OCI-LY3 (cell line): ENCODE results near the gene INSRR.

Experiments
- H2AFZ ChIP-seq: fragments of 200-600, 300-600 bp; shearing (Covaris generic); 2 replicates; pipeline ENCODE4 v1.6.0; 2014; ENCODE audit warnings: antibody characterized with exemption, low read depth, low read length
- H3K27ac ChIP-seq: fragments of 200-600, 300-600 bp; sonication (generic); 2 replicates; pipeline ENCODE4 v1.5.1; 2014; ENCODE audit warnings: mild to moderate bottlenecking, low read length, moderate library complexity, mixed read lengths
- H3K27me3 ChIP-seq: fragments of 200-600, 300-600 bp; sonication (generic); 2 replicates; pipeline ENCODE4 v1.6.1; 2014; ENCODE audit warnings: low read depth, low read length, mixed read lengths
- H3K36me3 ChIP-seq: fragments of 200-600, 300-600 bp; sonication (generic); replicated peaks from 2 replicates; pipeline ENCODE3; 2014; ENCODE audit warnings: low read depth, low read length, mixed read lengths
- H3K4me1 ChIP-seq: fragments of 300-600, 200-600 bp; sonication (generic); 2 replicates; pipeline ENCODE4 v1.6.1; 2014; ENCODE audit warnings: low read length, mixed read lengths
- H3K4me2 ChIP-seq: fragments of 200-600, 300-600 bp; sonication (generic); 2 replicates; pipeline ENCODE4 v1.6.1; 2014; ENCODE audit warnings: low read length, mixed read lengths
- H3K4me3 ChIP-seq: fragments of 300-600, 200-600 bp; sonication (generic); 2 replicates; pipeline ENCODE4 v1.5.1; 2014; ENCODE audit warnings: antibody characterized with exemption, mild to moderate bottlenecking, low read length, moderate library complexity
- H3K79me2 ChIP-seq: fragments of 300-600, 200-600 bp; shearing (Covaris generic); 2 replicates; pipeline ENCODE4 v1.6.1; 2014; ENCODE audit warnings: mild to moderate bottlenecking, low read length, mixed read lengths
- H3K9ac ChIP-seq: fragments of 300-600, 200-600 bp; shearing (Covaris generic); 2 replicates; pipeline ENCODE4 v1.6.0; 2014; ENCODE audit warnings: mild to moderate bottlenecking, low read length, moderate library complexity
- H3K9me3 ChIP-seq: fragments of 200-600, 300-600 bp; shearing (Covaris generic); 2 replicates; pipeline ENCODE4 v1.6.1; 2014; ENCODE audit warnings: low read length, mixed read lengths; ENCODE audit not compliant: insufficient read depth
- H4K20me1 ChIP-seq: fragments of 200-600, 300-600 bp; sonication (generic); 2 replicates; pipeline ENCODE4 v1.6.1; 2016; ENCODE audit warnings: low read length, mixed read lengths; ENCODE audit not compliant: insufficient read depth
- CTCF ChIP-seq: fragments of 200-600, 300-600 bp; sonication (generic); IDR thresholded peaks from 2 replicates; pipeline ENCODE4 v1.5.1; 2014; ENCODE audit warnings: antibody characterized with exemption, low read length, low read depth
- EZH2phosphoT487 ChIP-seq: fragments of 200-600 bp; shearing (Covaris generic); IDR thresholded peaks from 2 replicates; pipeline ENCODE4 v1.6.1; 2018; ENCODE audit warnings: antibody characterized with exemption, mixed run types, low read depth

INSRR gene

GRCh38 chr1:156896490-156897033 is 37.6 kb upstream of the INSRR start:
- Histone ChIP-seq H3K36me3 (no peaks in the 10 kb centered on the region), H4K20me1 (no peaks in the 10 kb centered on the region), H3K79me2 (no peaks in the 10 kb centered on the region), H3K4me1 (peaks cover 12% of the 10 kb centered on the region), H3K4me2 (no peak overlapping the region), H3K27ac (no peak overlapping the region), H3K9me3 (no peaks in the 10 kb centered on the region), H2AFZ (no peak overlapping the region), H3K4me3 (no peak overlapping the region), H3K9ac (no peak overlapping the region), H3K27me3 (peaks cover 17% of the 10 kb centered on the region)
- TF ChIP-seq EZH2phosphoT487 (no peak), CTCF (no peak)

GRCh38 chr1:156895927-156896326 is 37.0 kb upstream of the INSRR start:
- Histone ChIP-seq H3K9ac (no peak overlapping the region), H4K20me1 (no peaks in the 10 kb centered on the region), H3K79me2 (no peaks in the 10 kb centered on the region), H2AFZ (no peak overlapping the region), H3K4me3 (no peak overlapping the region), H3K4me1 (peaks cover 12% of the 10 kb centered on the region), H3K27ac (no peak overlapping the region), H3K36me3 (no peaks in the 10 kb centered on the region), H3K4me2 (no peak overlapping the region), H3K9me3 (no peaks in the 10 kb centered on the region), H3K27me3 (peaks cover 23% of the 10 kb centered on the region)
- TF ChIP-seq EZH2phosphoT487 (no peak), CTCF (no peak)

GRCh38 chr1:156895455-156895812 is 36.5 kb upstream of the INSRR start:
- Histone ChIP-seq H3K27ac (no peak overlapping the region), H3K36me3 (no peaks in the 10 kb centered on the region), H3K4me1 (peaks cover 12% of the 10 kb centered on the region), H3K4me3 (no peak overlapping the region), H2AFZ (no peak overlapping the region), H3K9ac (no peak overlapping the region), H3K4me2 (no peak overlapping the region), H3K9me3 (no peaks in the 10 kb centered on the region), H3K27me3 (peaks cover 25% of the 10 kb centered on the region), H4K20me1 (no peaks in the 10 kb centered on the region), H3K79me2 (no peaks in the 10 kb centered on the region)
- TF ChIP-seq CTCF: no peak
- TF ChIP-seq EZH2phosphoT487: no peak

GRCh38 chr1:156894711-156895454 is 36.0 kb upstream of the INSRR start:
- no peak overlapping the region for H3K27ac ChIP-seq
- H4K20me1 ChIP-seq: no peaks in the 10 kb centered on the region
- H3K27me3 ChIP-seq: peaks cover 26% of the 10 kb centered on the region
- no peak overlapping the region for H3K4me3 ChIP-seq
- H2AFZ ChIP-seq: no peak overlapping the region
- no peaks in the 10 kb centered on the region for H3K36me3 ChIP-seq
- H3K4me2 ChIP-seq: no peak overlapping the region
- TF ChIP-seq EZH2phosphoT487: no peak
- no peak for TF ChIP-seq CTCF
- H3K9ac ChIP-seq: no peak overlapping the region
- no peaks in the 10 kb centered on the region for H3K79me2 ChIP-seq
- H3K9me3 ChIP-seq: no peaks in the 10 kb centered on the region
- peaks cover 8% of the 10 kb centered on the region for H3K4me1 ChIP-seq
